Heart right ventricle (tissue), 16 donors: ENCODE data around the gene MIER2. TPM values are rescaled to one million over a fixed set of nuclear protein-coding genes. Genes with fewer than 3 reads are reported as not detected.

ENCODE experiments used
- ATAC-seq, 8 donors: fragments of 200-7000 bp; cut with Tn5 transposase; one replicate each; pipeline ENCODE4 v1.9.1; 2020; ENCODE audit warnings: mild to moderate bottlenecking in 8 of 8, moderate library complexity in 8 of 8, moderate number of reproducible peaks in 1 of 8
- DNase-seq, 2 donors: peaks; one replicate each; pipeline ENCODE4 v3.0.0-alpha.2; 2020
- H3K27ac ChIP-seq, 10 donors: fragments of 200-600 bp; sonication (generic) in 2 of 10; one replicate each; pipeline versions ENCODE4 v1.5.0 to v1.8.0; 2020 to 2022; ENCODE audit warnings: mild to moderate bottlenecking in 3 of 10
- H3K27me3 ChIP-seq, 7 donors: fragments of 200-600 bp; one replicate each; pipeline ENCODE4 v1.8.0; 2021 to 2022; ENCODE audit warnings: mild to moderate bottlenecking in 2 of 7
- H3K36me3 ChIP-seq, 9 donors: fragments of 200-600 bp; sonication (generic) in 1 of 9; one replicate each; pipeline versions ENCODE4 v1.5.0 to v1.8.0; 2020 to 2022; ENCODE audit warnings: mild to moderate bottlenecking in 2 of 9
- H3K4me1 ChIP-seq, 9 donors: fragments of 200-600 bp; sonication (generic) in 1 of 9; one replicate each; pipeline versions ENCODE4 v1.5.0 to v1.8.0; 2020 to 2022; ENCODE audit warnings: mild to moderate bottlenecking in 4 of 9
- H3K4me3 ChIP-seq, 10 donors: fragments of 200-600 bp; sonication (generic) in 2 of 10; one replicate each; pipeline versions ENCODE4 v1.5.0 to v1.8.0; 2020 to 2022; ENCODE audit warnings: mild to moderate bottlenecking in 7 of 10, moderate library complexity in 2 of 10
- H3K9me3 ChIP-seq, 11 donors: fragments of 200-600 bp in 10 of 11; sonication (generic) in 2 of 11; one replicate each; pipeline versions ENCODE4 v1.5.0 to v1.8.0; 2013 to 2022; ENCODE audit warnings: mild to moderate bottlenecking in 2 of 11, control low read depth in 1 of 11, moderate library complexity in 1 of 11
- WGBS, 2 donors: extraction: QIAGEN DNeasy Blood & Tissue Kit; methylation state at CpG; one replicate each; pipeline ENCODE4 v1.1.7; 2013; ENCODE audit warnings: inconsistent platforms in 1 of 2; 5-methylcytosine and 5-hydroxymethylcytosine counted together
- intact Hi-C, 10 donors: fragments of 100-400 bp; cut with DNase I; formaldehyde crosslinking; loops; one replicate each; pipeline versions ENCODE4 v1.11.1 to v1.14.2; 2022
- polyA plus RNA-seq, 2 donors: library from polyadenylated mRNA; stranded (reverse); fragments of 200-250 nt; gene quantifications; one replicate each; pipeline ENCODE4 v1.2.3, GENCODE V29; 2013
- total RNA-seq, 10 donors: library from RNA; stranded (reverse); fragmentation: NEBNext Ultra II Directional in 3 of 10; extraction: Animal tissue kit (Norgen Biotek cat#: 25700) in 3 of 10; gene quantifications; one replicate each; pipeline versions ENCODE4 v1.2.1 to v1.2.4, GENCODE V29; 2021 to 2023
- TF ChIP-seq, protein P1 (sequence below), 9 donors: fragments of 200-600 bp; sonication (generic) in 2 of 9; IDR thresholded peaks; one replicate each; pipeline versions ENCODE4 v1.5.0 to v1.8.0; 2021 to 2022; ENCODE audit warnings: antibody characterized with exemption in 9 of 9, mild to moderate bottlenecking in 5 of 9, moderate library complexity in 1 of 9
- donor health status: Arrhythmogenic right ventricular cardiomyopathy.
- donor health status: ischemic (EF 13 %, LVEDD 7.1; RV severe dilation, severe dysfunction).
- donor health status: healthy with polysubstance abuse.
- donor health status: DM: no; HTN: yes; CAD: no.
- donor health status: DM: no; HTN: no; CAD: no.
- donor health status: ischemic (EF 25% LVEDD 6.9; RV normal size, moderate dysfunction).
- donor health status: ischemic (EF 25% LVEDD 5.7; RV mildly dilated, moderate dysfunction).
- donor health status: healthy.
- donor health status: DM: yes; HTN: yes; CAD: no.
- donor health status: Ischemic cardiomyopathy.
- donor health status: ischemic (EF 35%, LVEDD 5.7; RV mildly dilated, moderate dysfunction).
- donor health status: nonischemic (EF 11% LVEDD 7.7; RV severe dilation, severe dysfunction).
- donor health status: DM: yes; HTN: yes; CAD: no.
- donor health status: PGD.
- donor health status: ischemic (EF 29% LVEDD 5.4; RV normal size, mild dysfunction).
- donor health status: nonischemic (EF 23%, LVEDD 6.1; RV moderate dilation, normal function).

MIER2 gene
- total and polyA plus RNA-seq, 12 donors: 11.1 to 34.6 (median 17.6) TPM

DNA sequence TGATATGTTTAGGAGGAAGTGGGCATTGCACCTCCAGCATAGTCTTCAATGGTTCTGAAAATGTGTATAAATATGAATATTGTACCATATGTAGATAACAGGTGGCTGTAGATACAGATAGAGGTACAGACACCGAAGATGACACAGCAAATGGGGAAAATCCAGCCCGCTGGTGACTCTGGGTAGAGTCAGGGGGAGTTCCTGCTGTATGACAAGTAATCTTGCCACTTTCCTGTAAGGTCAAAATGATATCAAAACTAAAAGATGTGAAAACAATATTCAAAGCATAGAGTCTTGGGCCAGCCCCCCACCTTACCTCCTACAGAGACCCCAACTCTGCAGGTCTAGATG is 46.6 kb upstream of the MIER2 start:
- no peak for ATAC-seq
- Histone ChIP-seq H3K9me3 (peaks cover 0 to 7% (median 0%) of the 10 kb centered on the region in 11 donors), H3K27ac (no peak overlapping the region), H3K4me3 (no peak overlapping the region), H3K36me3 (no peaks in the 10 kb centered on the region), H3K4me1 (no peaks in the 10 kb centered on the region), H3K27me3 (peaks cover 0 to 35% (median 12%) of the 10 kb centered on the region in 7 donors)
- 81 to 88% methylated on average over 2 of the region's 2 CpGs for WGBS, 2 donors
- intact Hi-C loops: no loop called here
- no peak for DNase-seq
- TF ChIP-seq, protein P1, sequence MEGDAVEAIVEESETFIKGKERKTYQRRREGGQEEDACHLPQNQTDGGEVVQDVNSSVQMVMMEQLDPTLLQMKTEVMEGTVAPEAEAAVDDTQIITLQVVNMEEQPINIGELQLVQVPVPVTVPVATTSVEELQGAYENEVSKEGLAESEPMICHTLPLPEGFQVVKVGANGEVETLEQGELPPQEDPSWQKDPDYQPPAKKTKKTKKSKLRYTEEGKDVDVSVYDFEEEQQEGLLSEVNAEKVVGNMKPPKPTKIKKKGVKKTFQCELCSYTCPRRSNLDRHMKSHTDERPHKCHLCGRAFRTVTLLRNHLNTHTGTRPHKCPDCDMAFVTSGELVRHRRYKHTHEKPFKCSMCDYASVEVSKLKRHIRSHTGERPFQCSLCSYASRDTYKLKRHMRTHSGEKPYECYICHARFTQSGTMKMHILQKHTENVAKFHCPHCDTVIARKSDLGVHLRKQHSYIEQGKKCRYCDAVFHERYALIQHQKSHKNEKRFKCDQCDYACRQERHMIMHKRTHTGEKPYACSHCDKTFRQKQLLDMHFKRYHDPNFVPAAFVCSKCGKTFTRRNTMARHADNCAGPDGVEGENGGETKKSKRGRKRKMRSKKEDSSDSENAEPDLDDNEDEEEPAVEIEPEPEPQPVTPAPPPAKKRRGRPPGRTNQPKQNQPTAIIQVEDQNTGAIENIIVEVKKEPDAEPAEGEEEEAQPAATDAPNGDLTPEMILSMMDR (IDR thresholded peaks at IDR 0.05): no peak

DNA sequence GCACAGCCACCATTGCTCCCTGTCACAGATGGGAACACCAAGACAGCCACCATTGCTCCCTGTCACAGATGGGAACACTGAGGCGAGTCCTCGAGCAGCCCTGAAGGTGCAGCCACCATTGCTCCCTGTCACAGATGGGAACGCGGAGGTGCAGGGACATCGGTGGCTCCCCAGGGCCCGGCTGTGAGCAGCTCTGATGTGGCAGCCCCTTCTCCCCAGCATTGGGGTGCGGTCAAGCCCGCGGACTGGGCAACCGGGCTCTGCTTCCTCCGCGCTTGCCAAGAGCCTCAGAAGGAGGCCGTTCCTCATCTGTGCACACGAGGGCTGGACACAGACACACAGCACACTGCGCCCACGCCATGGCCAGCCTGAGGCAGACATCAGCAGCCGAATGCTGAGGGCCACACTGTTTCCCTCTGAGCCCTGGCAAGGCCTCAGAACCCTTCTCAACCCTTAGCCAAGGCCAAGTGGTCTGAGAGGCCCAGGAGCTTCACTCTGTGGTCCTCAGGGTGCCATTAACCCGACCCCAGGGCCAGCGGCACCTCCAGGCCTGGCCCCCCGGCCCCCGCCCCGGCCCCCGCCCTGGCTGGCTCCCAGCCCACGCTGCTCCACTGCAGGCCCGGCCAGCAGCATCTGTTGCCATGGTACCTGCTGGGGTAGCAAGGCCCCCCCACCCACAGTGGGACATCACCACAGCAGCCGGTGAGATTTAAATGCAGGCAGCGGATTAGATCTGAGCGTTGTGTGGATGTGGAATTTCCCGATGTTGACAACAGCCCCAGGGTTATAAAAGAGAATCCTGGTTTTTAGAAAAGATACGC is 46.0 kb upstream of the MIER2 start:
- DNase-seq (no peak), ATAC-seq (peak in 2 of 8 donors; percentile 33 to 47)
- Histone ChIP-seq H3K4me1 (no peaks in the 10 kb centered on the region), H3K27me3 (peaks cover 0 to 41% (median 14%) of the 10 kb centered on the region in 7 donors), H3K27ac (no peak overlapping the region), H3K9me3 (peaks cover 0 to 7% (median 0%) of the 10 kb centered on the region in 11 donors), H3K36me3 (no peaks in the 10 kb centered on the region), H3K4me3 (no peak overlapping the region)
- intact Hi-C loops: no loop called here
- TF ChIP-seq, protein P1 (IDR thresholded peaks at IDR 0.05): no peak
- 82 to 87% methylated on average over 30 of the region's 30 CpGs for WGBS, 2 donors

DNA sequence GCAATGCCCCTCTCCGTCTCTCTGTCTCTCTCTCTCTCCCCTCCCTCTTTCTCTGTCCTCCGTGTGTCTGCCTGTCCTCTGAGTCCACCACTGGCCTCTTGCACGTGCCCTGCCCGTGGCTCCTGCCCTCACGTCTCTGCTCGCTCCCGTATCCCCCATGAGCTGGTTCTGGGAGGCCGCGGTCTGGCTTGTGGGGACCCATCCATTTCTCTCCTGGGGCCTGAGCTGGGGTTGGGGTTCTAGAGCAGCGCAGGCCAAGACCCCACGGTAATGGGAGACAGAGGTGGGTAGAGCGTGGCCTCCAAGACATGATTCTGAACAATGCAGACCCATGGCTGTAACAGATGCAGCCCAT is 45.3 kb upstream of the MIER2 start:
- Histone ChIP-seq H3K9me3 (peaks cover 0 to 7% (median 0%) of the 10 kb centered on the region in 11 donors), H3K36me3 (no peaks in the 10 kb centered on the region), H3K4me1 (no peaks in the 10 kb centered on the region), H3K27me3 (peaks cover 0 to 44% (median 14%) of the 10 kb centered on the region in 7 donors), H3K4me3 (no peak overlapping the region), H3K27ac (no peak overlapping the region)
- ATAC-seq (no peak), DNase-seq (no peak)
- WGBS, 2 donors: 75 to 84% methylated on average over 11 to 12 of the region's 12 CpGs
- intact Hi-C loops: loop anchor here in 2 of 10 donors (10.0 kb wide), 2 partner anchors 85 to 95 kb away; a partner anchor contains a TSS
- TF ChIP-seq, protein P1 (IDR thresholded peaks at IDR 0.05): no peak

DNA sequence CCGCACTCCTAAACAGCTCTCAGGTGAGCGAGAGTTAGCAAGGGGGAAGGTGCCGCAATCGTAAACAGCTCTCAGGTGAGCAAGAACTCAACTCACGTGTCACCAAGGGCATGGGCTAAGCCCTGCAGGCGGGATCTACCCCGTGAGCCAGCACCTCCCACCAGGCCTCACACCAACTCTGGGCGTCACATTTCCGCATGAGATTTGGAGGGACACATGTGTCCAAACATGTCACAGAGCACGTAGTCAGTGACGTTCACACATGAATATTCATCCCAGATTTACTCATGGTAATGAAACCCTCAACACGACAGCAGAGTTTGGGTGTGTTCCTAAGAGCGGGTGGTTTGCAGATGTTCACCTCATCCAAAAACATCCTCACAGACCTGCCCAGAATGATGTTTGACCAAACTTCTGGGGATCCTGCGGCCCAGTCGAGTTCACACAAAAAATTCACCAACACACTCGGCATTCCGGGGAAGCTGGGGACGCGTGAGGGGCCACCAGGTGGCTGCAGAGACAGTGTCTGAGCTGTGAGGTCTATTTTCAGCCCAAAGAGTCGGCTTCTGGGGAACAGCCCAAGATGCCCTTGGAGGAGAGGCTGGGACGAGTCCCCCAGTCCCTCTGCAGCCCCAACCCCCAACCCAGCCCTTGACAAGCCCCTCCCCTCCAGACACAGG is 44.8 kb upstream of the MIER2 start:
- TF ChIP-seq, protein P1 (IDR thresholded peaks at IDR 0.05): peak in 1 of 9 donors; percentile 4
- intact Hi-C loops: loop anchor here in 2 of 10 donors (10.0 kb wide), 2 partner anchors 85 to 95 kb away; a partner anchor contains a TSS
- Histone ChIP-seq H3K4me1 (no peaks in the 10 kb centered on the region), H3K9me3 (peaks cover 0 to 7% (median 0%) of the 10 kb centered on the region in 11 donors), H3K36me3 (no peaks in the 10 kb centered on the region), H3K4me3 (no peak overlapping the region), H3K27ac (no peak overlapping the region), H3K27me3 (peaks cover 0 to 47% (median 19%) of the 10 kb centered on the region in 7 donors)
- WGBS, 2 donors: 50 to 63% methylated on average over 21 of the region's 21 CpGs
- peak in 1 of 8 donors; percentile 37 for ATAC-seq
- DNase-seq: peak in 1 of 2 donors; percentile 2
